Left ventricle myocardium inferior (tissue), 1 donor: ENCODE measurements around the gene PCDHGA7. TPM values are rescaled to one million over a fixed set of nuclear protein-coding genes. Genes with fewer than 3 reads are reported as not detected.
"Not testable (repeated sequence)": the region's sequence is repeated elsewhere in the genome, so short reads cannot be mapped to it uniquely, and the experiment has no call there.

ENCODE experiments used
- DNase-seq: peaks from one replicate; pipeline ENCODE4 v3.0.0-alpha.2; 2020
- H3K27ac ChIP-seq: fragments of 200-600 bp; replicated peaks from 2 replicates; pipeline ENCODE4 v1.8.0; 2021
- H3K27me3 ChIP-seq: fragments of 200-600 bp; 2 replicates; pipeline ENCODE4 v1.8.0; 2021; ENCODE audit warnings: low read depth
- H3K36me3 ChIP-seq: fragments of 200-600 bp; 2 replicates; pipeline ENCODE4 v1.8.0; 2021
- H3K4me1 ChIP-seq: fragments of 200-600 bp; 2 replicates; pipeline ENCODE4 v1.8.0; 2021
- H3K4me3 ChIP-seq: fragments of 200-600 bp; 2 replicates; pipeline ENCODE4 v1.8.0; 2021; ENCODE audit warnings: mild to moderate bottlenecking, moderate library complexity
- H3K9me3 ChIP-seq: fragments of 200-600 bp; replicated peaks from 2 replicates; pipeline ENCODE4 v1.8.0; 2021
- intact Hi-C: fragments of 100-400 bp; cut with micrococcal nuclease; formaldehyde crosslinking; loops from one replicate; pipeline ENCODE4 v1.11.0; 2022
- total RNA-seq: library from RNA; stranded (reverse); fragmentation: NEBNext Ultra II Directional; extraction: Animal tissue kit (Norgen Biotek cat#: 25700); gene quantifications from one replicate; pipeline ENCODE4 v1.2.1, GENCODE V29; 2021
- TF ChIP-seq, protein P1 (sequence below): fragments of 200-600 bp; IDR thresholded peaks from 2 replicates; pipeline ENCODE4 v1.8.0; 2021; ENCODE audit warnings: antibody characterized with exemption, mild to moderate bottlenecking, borderline replicate concordance
- donor health status: DM: no; HTN: yes; CAD: no; lungs with severe emphysema.

PCDHGA7 gene
- total RNA-seq, 1 donor from 2014 or later: 5.8 TPM

DNA sequence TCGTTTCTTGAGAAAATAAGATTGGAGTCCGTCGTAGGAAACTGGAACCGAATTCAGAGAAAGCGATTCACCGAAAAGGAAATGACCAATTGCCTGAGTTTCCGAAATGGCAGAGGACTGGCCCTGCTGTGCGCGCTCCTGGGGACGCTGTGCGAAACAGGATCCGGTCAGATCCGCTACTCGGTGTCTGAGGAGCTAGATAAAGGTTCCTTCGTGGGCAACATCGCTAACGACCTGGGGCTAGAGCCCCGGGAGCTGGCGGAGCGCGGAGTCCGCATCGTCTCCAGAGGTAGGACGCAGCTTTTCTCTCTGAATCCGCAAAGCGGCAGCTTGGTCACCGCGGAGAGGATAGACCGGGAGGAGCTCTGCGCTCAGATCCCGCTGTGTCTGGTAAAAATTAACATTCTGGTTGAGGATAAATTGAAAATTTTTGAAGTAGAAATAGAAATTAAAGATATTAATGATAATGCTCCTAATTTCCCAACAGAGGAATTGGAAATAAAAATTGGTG is 38.5 kb upstream of the PCDHGA7 start:
- H3K27ac ChIP-seq: peak overlapping the region; percentile 84
- peak overlapping the region; percentile 65 for H3K4me3 ChIP-seq
- TF ChIP-seq, protein P1, sequence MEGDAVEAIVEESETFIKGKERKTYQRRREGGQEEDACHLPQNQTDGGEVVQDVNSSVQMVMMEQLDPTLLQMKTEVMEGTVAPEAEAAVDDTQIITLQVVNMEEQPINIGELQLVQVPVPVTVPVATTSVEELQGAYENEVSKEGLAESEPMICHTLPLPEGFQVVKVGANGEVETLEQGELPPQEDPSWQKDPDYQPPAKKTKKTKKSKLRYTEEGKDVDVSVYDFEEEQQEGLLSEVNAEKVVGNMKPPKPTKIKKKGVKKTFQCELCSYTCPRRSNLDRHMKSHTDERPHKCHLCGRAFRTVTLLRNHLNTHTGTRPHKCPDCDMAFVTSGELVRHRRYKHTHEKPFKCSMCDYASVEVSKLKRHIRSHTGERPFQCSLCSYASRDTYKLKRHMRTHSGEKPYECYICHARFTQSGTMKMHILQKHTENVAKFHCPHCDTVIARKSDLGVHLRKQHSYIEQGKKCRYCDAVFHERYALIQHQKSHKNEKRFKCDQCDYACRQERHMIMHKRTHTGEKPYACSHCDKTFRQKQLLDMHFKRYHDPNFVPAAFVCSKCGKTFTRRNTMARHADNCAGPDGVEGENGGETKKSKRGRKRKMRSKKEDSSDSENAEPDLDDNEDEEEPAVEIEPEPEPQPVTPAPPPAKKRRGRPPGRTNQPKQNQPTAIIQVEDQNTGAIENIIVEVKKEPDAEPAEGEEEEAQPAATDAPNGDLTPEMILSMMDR: no peak
- intact Hi-C loops: no loop called here
- peaks cover 26% of the 10 kb centered on the region for H3K4me1 ChIP-seq
- H3K9me3 ChIP-seq: peaks cover 99% of the 10 kb centered on the region
- peaks cover 18% of the 10 kb centered on the region for H3K36me3 ChIP-seq
- no peaks in the 10 kb centered on the region for H3K27me3 ChIP-seq
- DNase-seq: no peak

DNA sequence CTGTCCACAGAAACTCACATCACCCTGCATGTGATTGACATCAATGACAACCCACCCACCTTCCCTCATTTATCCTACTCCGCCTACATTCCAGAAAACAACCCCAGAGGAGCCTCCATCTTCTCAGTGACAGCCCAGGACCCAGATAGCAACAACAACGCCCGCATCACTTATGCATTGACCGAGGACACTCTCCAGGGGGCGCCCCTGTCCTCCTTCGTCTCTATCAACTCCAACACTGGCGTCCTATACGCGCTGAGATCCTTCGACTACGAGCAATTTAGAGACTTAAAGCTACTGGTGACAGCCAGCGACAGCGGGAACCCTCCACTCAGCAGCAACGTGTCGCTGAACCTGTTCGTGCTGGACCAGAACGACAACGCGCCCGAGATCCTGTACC is 37.2 kb upstream of the PCDHGA7 start:
- peaks cover 18% of the 10 kb centered on the region for H3K36me3 ChIP-seq
- peaks cover 33% of the 10 kb centered on the region for H3K4me1 ChIP-seq
- DNase-seq: no peak
- peaks cover 99% of the 10 kb centered on the region for H3K9me3 ChIP-seq
- peak overlapping the region; percentile 17 for H3K27ac ChIP-seq
- TF ChIP-seq, protein P1: peak; percentile 17
- no peaks in the 10 kb centered on the region for H3K27me3 ChIP-seq
- intact Hi-C loops: no loop called here
- H3K4me3 ChIP-seq: peak overlapping the region; percentile 65

DNA sequence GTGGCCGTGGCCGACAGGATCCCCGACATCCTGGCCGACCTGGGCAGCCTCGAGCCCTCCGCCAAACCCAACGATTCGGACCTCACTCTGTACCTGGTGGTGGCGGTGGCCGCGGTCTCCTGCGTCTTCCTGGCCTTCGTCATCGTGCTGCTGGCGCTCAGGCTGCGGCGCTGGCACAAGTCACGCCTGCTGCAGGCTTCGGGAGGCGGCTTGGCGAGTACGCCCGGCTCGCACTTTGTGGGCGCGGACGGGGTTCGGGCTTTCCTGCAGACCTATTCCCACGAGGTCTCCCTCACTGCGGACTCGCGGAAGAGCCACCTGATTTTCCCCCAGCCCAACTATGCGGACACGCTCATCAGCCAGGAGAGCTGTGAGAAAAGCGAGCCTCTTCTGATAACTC is 36.5 kb upstream of the PCDHGA7 start:
- H3K4me1 ChIP-seq: peaks cover 39% of the 10 kb centered on the region
- H3K9me3 ChIP-seq: peaks cover 99% of the 10 kb centered on the region
- H3K27ac ChIP-seq, intact Hi-C loops, H3K27me3 ChIP-seq, DNase-seq: not testable (repeated sequence)
- H3K4me3 ChIP-seq: peak overlapping the region; percentile 65
- H3K36me3 ChIP-seq: peaks cover 18% of the 10 kb centered on the region

DNA sequence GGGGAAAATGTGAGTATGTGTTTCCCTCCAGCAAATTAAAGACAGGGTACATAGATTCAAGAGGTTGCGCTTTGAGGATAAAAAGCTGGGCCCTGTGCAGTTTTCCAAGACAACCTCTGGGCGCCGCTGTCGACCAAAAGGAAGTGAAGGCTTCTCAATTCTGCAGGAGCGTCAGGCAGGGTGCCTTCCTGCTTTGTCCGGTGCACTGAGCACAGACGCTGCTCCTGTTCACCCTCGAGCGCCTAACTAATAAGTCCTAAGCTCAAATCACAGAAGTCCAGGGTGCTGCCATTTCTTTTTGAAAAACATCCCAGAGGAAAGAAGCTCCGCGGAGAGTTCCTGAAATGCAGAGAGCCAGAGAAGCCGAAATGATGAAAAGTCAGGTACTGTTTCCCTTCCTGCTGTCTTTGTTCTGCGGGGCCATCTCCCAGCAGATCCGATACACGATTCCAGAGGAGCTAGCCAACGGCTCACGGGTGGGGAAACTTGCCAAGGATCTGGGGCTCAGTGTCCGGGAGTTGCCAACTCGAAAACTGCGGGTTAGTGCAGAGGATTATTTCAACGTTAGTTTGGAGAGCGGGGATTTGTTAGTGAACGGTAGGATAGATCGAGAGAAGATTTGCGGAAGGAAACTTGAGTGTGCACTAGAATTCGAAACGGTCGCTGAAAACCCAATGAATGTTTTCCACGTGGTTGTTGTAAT is 32.5 kb upstream of the PCDHGA7 start, which contains the start of gene PCDHGB1:
Gene PCDHGB1 (plus strand): TSS at position 183 of the 703 bp plus-strand sequence. CDS start 162 bp downstream, at position 345.
- TF ChIP-seq, protein P1: peak; percentile 74
- H3K4me3 ChIP-seq: peak within 1 kb of the TSS; percentile 54
- no peak for DNase-seq
- peaks cover 59% of the 10 kb centered on the region for H3K4me1 ChIP-seq
- peaks cover 98% of the 10 kb centered on the region for H3K9me3 ChIP-seq
- H3K27ac ChIP-seq: peak within 1 kb of the TSS; percentile 50
- intact Hi-C loops: no loop called here
- H3K36me3 ChIP-seq: peaks cover 22% of the 10 kb centered on the region
- H3K27me3 ChIP-seq: no peaks in the 10 kb centered on the region

DNA sequence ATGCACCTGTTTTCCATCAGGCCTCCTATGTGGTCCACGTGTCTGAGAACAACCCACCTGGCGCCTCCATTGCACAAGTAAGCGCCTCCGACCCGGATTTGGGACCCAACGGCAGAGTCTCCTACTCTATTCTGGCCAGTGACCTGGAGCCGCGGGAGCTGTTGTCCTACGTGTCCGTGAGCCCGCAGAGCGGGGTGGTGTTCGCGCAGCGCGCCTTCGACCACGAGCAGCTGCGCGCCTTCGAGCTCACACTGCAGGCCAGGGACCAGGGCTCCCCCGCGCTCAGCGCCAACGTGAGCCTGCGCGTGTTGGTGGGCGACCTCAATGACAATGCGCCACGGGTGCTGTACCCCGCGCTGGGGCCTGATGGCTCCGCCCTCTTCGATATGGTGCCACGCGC is 31.0 kb upstream of the PCDHGA7 start:
- Histone ChIP-seq H3K36me3 (peaks cover 27% of the 10 kb centered on the region), H3K27me3 (no peaks in the 10 kb centered on the region), H3K27ac (no peak overlapping the region), H3K4me3 (no peak overlapping the region), H3K4me1 (peaks cover 61% of the 10 kb centered on the region), H3K9me3 (peaks cover 98% of the 10 kb centered on the region)
- intact Hi-C loops: no loop called here
- DNase-seq: no peak
- TF ChIP-seq, protein P1: no peak

DNA sequence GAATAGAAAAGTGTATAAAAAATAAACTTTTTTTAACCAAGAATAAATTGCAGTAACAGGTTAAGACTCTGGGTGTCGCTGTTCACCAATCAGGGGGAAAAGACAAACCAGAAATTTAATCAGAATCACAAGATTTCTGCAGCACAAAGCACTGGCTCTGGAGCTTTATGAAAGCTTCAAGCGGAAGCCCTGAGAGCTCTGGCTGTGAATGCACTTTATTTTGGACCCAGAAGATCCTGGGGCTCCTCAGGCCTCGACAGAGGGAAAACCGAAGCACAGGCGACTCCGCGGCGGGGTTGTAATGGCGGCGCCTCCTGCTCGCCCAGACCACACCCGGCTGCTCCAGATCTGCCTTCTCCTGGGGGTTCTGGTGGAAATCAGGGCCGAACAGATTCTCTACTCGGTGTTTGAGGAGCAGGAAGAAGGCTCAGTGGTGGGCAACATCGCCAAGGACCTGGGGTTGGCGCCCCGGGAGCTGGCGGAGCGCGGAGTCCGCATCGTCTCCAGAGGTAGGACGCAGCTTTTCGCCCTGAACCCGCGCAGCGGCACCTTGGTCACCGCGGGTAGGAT is 27.6 kb upstream of the PCDHGA7 start, which contains the start of gene PCDHGA4:
Gene PCDHGA4 (plus strand): TSS at position 122 of the 570 bp plus-strand sequence. CDS start 87 bp downstream, at position 209.
- TF ChIP-seq, protein P1: peak; percentile 61
- H3K36me3 ChIP-seq: peaks cover 21% of the 10 kb centered on the region
- H3K9me3 ChIP-seq: peaks cover 98% of the 10 kb centered on the region
- H3K27ac ChIP-seq: peak within 1 kb of the TSS; percentile 21
- peak within 1 kb of the TSS; percentile 54 for H3K4me3 ChIP-seq
- no peaks in the 10 kb centered on the region for H3K27me3 ChIP-seq
- no peak for DNase-seq
- intact Hi-C loops: no loop called here
- H3K4me1 ChIP-seq: peaks cover 58% of the 10 kb centered on the region
